H9 (cell line): ENCODE results near the gene TGM3. TPM values are rescaled to one million over a fixed set of nuclear protein-coding genes. Genes with fewer than 3 reads are reported as not detected.

ENCODE experiments used
- DNase-seq: peaks from one replicate; pipeline ENCODE4 v3.0.0-alpha.2; 2017
- H2AFZ ChIP-seq: one replicate; pipeline ENCODE4 v1.6.1; 2013; ENCODE audit warnings: mild to moderate bottlenecking, low read length, control low read depth, moderate library complexity
- H2AK5ac ChIP-seq: 2 replicates; pipeline ENCODE4 v1.6.1; 2013; ENCODE audit warnings: low read length, control low read depth, mixed read lengths; ENCODE audit not compliant: insufficient read length
- H2BK120ac ChIP-seq: one replicate; pipeline ENCODE4 v1.6.1; 2013; ENCODE audit warnings: low read depth, mild to moderate bottlenecking, low read length, control low read depth, inconsistent platforms; ENCODE audit not compliant: poor library complexity, severe bottlenecking
- H2BK12ac ChIP-seq: 2 replicates; pipeline ENCODE4 v1.6.1; 2013; ENCODE audit warnings: low read length, control low read depth, mixed read lengths, low read depth; ENCODE audit not compliant: insufficient read length
- H2BK15ac ChIP-seq: 2 replicates; pipeline ENCODE4 v1.6.1; 2013; ENCODE audit warnings: low read depth, low read length, control low read depth
- H2BK20ac ChIP-seq: one replicate; pipeline ENCODE4 v1.6.1; 2013; ENCODE audit warnings: low read depth, mild to moderate bottlenecking, low read length, control low read depth, inconsistent platforms; ENCODE audit not compliant: poor library complexity, severe bottlenecking
- H2BK5ac ChIP-seq: 2 replicates; pipeline ENCODE4 v1.6.1; 2013; ENCODE audit warnings: low read length, control low read depth, mixed read lengths; ENCODE audit not compliant: insufficient read length
- H3K14ac ChIP-seq: 2 replicates; pipeline ENCODE4 v1.6.1; 2013; ENCODE audit warnings: low read length, control low read depth; ENCODE audit not compliant: insufficient read depth
- H3K18ac ChIP-seq: 2 replicates; pipeline ENCODE4 v1.6.1; 2013; ENCODE audit warnings: low read depth, mild to moderate bottlenecking, mixed read lengths, low read length, control low read depth; ENCODE audit not compliant: insufficient read length
- H3K23ac ChIP-seq: 2 replicates; pipeline ENCODE4 v1.6.1; 2013; ENCODE audit warnings: low read length, control low read depth, mixed read lengths, low read depth; ENCODE audit not compliant: insufficient read length
- H3K23me2 ChIP-seq: 2 replicates; pipeline ENCODE4 v1.6.1; 2013; ENCODE audit warnings: low read depth, mild to moderate bottlenecking, mixed read lengths, low read length, control low read depth; ENCODE audit not compliant: insufficient read length, poor library complexity, severe bottlenecking
- H3K27ac ChIP-seq: 2 replicates; pipeline ENCODE4 v1.5.1; 2013; ENCODE audit warnings: low read length, control low read depth, mixed read lengths, low read depth; ENCODE audit not compliant: insufficient read length
- H3K27me3 ChIP-seq: 2 replicates; pipeline ENCODE4 v1.6.1; 2013; ENCODE audit warnings: low read length, control low read depth, inconsistent platforms; ENCODE audit not compliant: insufficient read depth
- H3K4ac ChIP-seq: 2 replicates; pipeline ENCODE4 v1.6.1; 2013; ENCODE audit warnings: low read depth, mild to moderate bottlenecking, control low read depth, inconsistent platforms, low read length, moderate library complexity
- H3K4me1 ChIP-seq: 2 replicates; pipeline ENCODE4 v1.6.1; 2013; ENCODE audit warnings: low read length, control low read depth, inconsistent platforms; ENCODE audit not compliant: insufficient read depth
- H3K4me2 ChIP-seq: 2 replicates; pipeline ENCODE4 v1.6.1; 2013; ENCODE audit warnings: low read length, control low read depth, mixed read lengths; ENCODE audit not compliant: insufficient read length, insufficient read depth
- H3K56ac ChIP-seq: 2 replicates; pipeline ENCODE4 v1.6.1; 2013; ENCODE audit warnings: low read depth, mild to moderate bottlenecking, mixed read lengths, low read length, control low read depth; ENCODE audit not compliant: insufficient read length
- H3K79me1 ChIP-seq: 2 replicates; pipeline ENCODE4 v1.6.1; 2013; ENCODE audit warnings: low read depth, mild to moderate bottlenecking, moderate library complexity, low read length, control low read depth, inconsistent platforms; ENCODE audit not compliant: insufficient read depth, poor library complexity, severe bottlenecking
- H3K79me2 ChIP-seq: 2 replicates; pipeline ENCODE4 v1.6.1; 2013; ENCODE audit warnings: low read length, control low read depth, inconsistent platforms; ENCODE audit not compliant: insufficient read depth
- H3K9ac ChIP-seq: 2 replicates; pipeline ENCODE4 v1.6.1; 2013; ENCODE audit warnings: low read length, control low read depth, mixed read lengths; ENCODE audit not compliant: insufficient read length; ENCODE audit errors: extremely low read depth
- H3K9me3 ChIP-seq: one replicate; pipeline ENCODE4 v1.6.1; 2013; ENCODE audit warnings: low read depth, low read length, inconsistent platforms; ENCODE audit not compliant: control insufficient read depth
- H3T11ph ChIP-seq: one replicate; pipeline ENCODE4 v1.6.1; 2013; ENCODE audit warnings: mild to moderate bottlenecking, low read length, control low read depth, inconsistent platforms
- H4K20me1 ChIP-seq: one replicate; pipeline ENCODE4 v1.6.1; 2013; ENCODE audit not compliant: control insufficient read depth, insufficient read length, insufficient read depth
- H4K5ac ChIP-seq: 2 replicates; pipeline ENCODE4 v1.6.1; 2013; ENCODE audit warnings: low read depth, mild to moderate bottlenecking, mixed read lengths, low read length, control low read depth; ENCODE audit not compliant: insufficient read length
- H4K8ac ChIP-seq: replicated peaks from 2 replicates; pipeline ENCODE4 v1.6.1; 2013; ENCODE audit warnings: low read length, control low read depth, mixed read lengths, low read depth; ENCODE audit not compliant: insufficient read length
- H4K91ac ChIP-seq: 2 replicates; pipeline ENCODE4 v1.6.1; 2013; ENCODE audit warnings: low read depth, mild to moderate bottlenecking, moderate library complexity, mixed read lengths, low read length, control low read depth; ENCODE audit not compliant: insufficient read length
- H3K27ac Mint-ChIP-seq, 3 experiments: 2 replicates in 2 of 3; 3 replicates in 1 of 3; pipeline ENCODE4 v1.8.0; 2020 to 2021; ENCODE audit warnings: mixed read lengths in 3 of 3, mild to moderate bottlenecking in 1 of 3, moderate library complexity in 1 of 3
- H3K27me3 Mint-ChIP-seq: 2 replicates; pipeline ENCODE4 v1.8.0; 2021; ENCODE audit warnings: low read depth, mild to moderate bottlenecking, moderate library complexity, mixed read lengths
- H3K36me3 Mint-ChIP-seq, 3 experiments: 2 replicates in 2 of 3; 3 replicates in 1 of 3; pipeline ENCODE4 v1.8.0; 2020 to 2021; ENCODE audit warnings: low read depth in 3 of 3, mixed read lengths in 3 of 3; ENCODE audit not compliant: insufficient read depth in 1 of 3
- H3K4me1 Mint-ChIP-seq, 2 experiments: 2 replicates each; pipeline ENCODE4 v1.8.0; 2020; ENCODE audit warnings: mixed read lengths in 2 of 2
- H3K4me3 Mint-ChIP-seq, 2 experiments: 2 replicates in 1 of 2; 3 replicates in 1 of 2; pipeline ENCODE4 v1.8.0; 2020 to 2021; ENCODE audit warnings: mild to moderate bottlenecking in 2 of 2, mixed read lengths in 2 of 2, moderate library complexity in 1 of 2
- H3K9me3 Mint-ChIP-seq, 2 experiments: 2 replicates in 1 of 2; 3 replicates in 1 of 2; pipeline ENCODE4 v1.8.0; 2020; ENCODE audit warnings: mild to moderate bottlenecking in 2 of 2, mixed read lengths in 2 of 2, moderate library complexity in 1 of 2
- WGBS: extraction: QIAGEN DNeasy Blood & Tissue Kit; methylation state at CpG from one replicate; pipeline ENCODE4 v1.1.7; 2013; ENCODE audit warnings: missing lambda C conversion rate, low lambda C conversion rate, mixed read lengths; ENCODE audit not compliant: insufficient read length; ENCODE audit errors: extremely low coverage; 5-methylcytosine and 5-hydroxymethylcytosine counted together
- total RNA-seq: library from RNA; stranded (reverse); gene quantifications from 2 replicates; pipeline ENCODE4 v1.2.1, GENCODE V29; 2021
- TF ChIP-seq, protein P1 (sequence below): fragments of 200-600 bp; sonication (generic); conservative IDR thresholded peaks from 3 replicates; pipeline ENCODE4 v1.8.0; 2021; ENCODE audit warnings: antibody characterized with exemption, mild to moderate bottlenecking

TGM3 gene
- total RNA-seq, 1 experiment from 2014 or later, result not detected

DNA sequence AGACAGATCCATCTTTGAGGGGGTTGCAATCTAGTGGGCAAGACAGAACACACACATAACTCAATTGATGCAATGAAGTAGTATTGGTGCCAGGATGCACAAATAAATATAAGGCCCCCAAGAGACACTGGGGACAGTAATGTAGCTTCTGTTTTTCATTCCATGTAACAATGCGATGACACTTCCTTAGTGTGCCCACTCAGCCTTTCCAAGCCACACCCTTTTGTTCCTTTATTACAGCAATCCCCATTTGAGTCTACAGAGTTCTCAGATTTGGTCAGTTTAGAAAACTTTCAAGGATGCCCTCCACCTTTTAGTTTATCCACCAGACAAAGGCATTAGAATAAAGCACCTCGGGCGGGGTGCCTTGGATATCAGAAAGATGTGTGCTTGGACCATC, 15.5 kb downstream of the TGM3 start:
- Histone ChIP-seq H3K79me2 (no peaks in the 10 kb centered on the region), H3K79me1 (no peaks in the 10 kb centered on the region), H2BK15ac (no peak overlapping the region), H3K23ac (no peak overlapping the region), H3K27me3 (no peaks in the 10 kb centered on the region), H3K27ac (no peak overlapping the region), H3K23me2 (no peaks in the 10 kb centered on the region), H3K4ac (no peak overlapping the region), H3K9me3 (no peaks in the 10 kb centered on the region), H2BK5ac (no peak overlapping the region), H3K14ac (no peak overlapping the region), H2AFZ (no peak overlapping the region), H4K8ac (no peak overlapping the region), H2BK120ac (no peak overlapping the region), H2AK5ac (no peak overlapping the region), H4K91ac (no peak overlapping the region), H3K9ac (no peak overlapping the region), H2BK12ac (no peak overlapping the region), H3K4me2 (no peak overlapping the region), H4K20me1 (no peaks in the 10 kb centered on the region), H3K18ac (no peak overlapping the region), H3T11ph (no peak overlapping the region), H2BK20ac (no peak overlapping the region), H3K4me1 (no peaks in the 10 kb centered on the region), H3K56ac (no peak overlapping the region), H4K5ac (no peak overlapping the region)
- TF ChIP-seq, protein P1, sequence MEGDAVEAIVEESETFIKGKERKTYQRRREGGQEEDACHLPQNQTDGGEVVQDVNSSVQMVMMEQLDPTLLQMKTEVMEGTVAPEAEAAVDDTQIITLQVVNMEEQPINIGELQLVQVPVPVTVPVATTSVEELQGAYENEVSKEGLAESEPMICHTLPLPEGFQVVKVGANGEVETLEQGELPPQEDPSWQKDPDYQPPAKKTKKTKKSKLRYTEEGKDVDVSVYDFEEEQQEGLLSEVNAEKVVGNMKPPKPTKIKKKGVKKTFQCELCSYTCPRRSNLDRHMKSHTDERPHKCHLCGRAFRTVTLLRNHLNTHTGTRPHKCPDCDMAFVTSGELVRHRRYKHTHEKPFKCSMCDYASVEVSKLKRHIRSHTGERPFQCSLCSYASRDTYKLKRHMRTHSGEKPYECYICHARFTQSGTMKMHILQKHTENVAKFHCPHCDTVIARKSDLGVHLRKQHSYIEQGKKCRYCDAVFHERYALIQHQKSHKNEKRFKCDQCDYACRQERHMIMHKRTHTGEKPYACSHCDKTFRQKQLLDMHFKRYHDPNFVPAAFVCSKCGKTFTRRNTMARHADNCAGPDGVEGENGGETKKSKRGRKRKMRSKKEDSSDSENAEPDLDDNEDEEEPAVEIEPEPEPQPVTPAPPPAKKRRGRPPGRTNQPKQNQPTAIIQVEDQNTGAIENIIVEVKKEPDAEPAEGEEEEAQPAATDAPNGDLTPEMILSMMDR, result no peak
- Mint-ChIP-seq H3K27me3 (no peaks in the 10 kb centered on the region), H3K36me3 (no peaks in the 10 kb centered on the region), H3K27ac (no peak overlapping the region), H3K4me3 (no peak overlapping the region), H3K9me3 (no peaks in the 10 kb centered on the region), H3K4me1 (peaks cover 0 to 1% of the 10 kb centered on the region in 2 experiments; a peak in 1 of 4 replicates)
- DNase-seq, result no peak
- no CpG with 5 or more reads among the region's 3 CpGs for WGBS
